A549 (cell line): ENCODE results near the gene PATL2.

ENCODE experiments used
- CEBPB ChIP-seq, 2 experiments: fragments of >200 bp in 1 of 2; sonication (Bioruptor Twin) in 1 of 2; formaldehyde crosslinking in 1 of 2; IDR thresholded peaks; 2 replicates each; pipeline ENCODE4 v1.6.1; 2012 to 2016
- GATA3 ChIP-seq: IDR thresholded peaks from 2 replicates; pipeline ENCODE4 v1.6.1; 2012; ENCODE audit warnings: borderline replicate concordance
- TF ChIP-seq, protein P1 (sequence below): fragments of 200-600 bp; sonication (generic); IDR thresholded peaks from 2 replicates; pipeline ENCODE4 v1.6.1; 2016; ENCODE audit warnings: antibody characterized with exemption, mild to moderate bottlenecking, moderate library complexity

DNA sequence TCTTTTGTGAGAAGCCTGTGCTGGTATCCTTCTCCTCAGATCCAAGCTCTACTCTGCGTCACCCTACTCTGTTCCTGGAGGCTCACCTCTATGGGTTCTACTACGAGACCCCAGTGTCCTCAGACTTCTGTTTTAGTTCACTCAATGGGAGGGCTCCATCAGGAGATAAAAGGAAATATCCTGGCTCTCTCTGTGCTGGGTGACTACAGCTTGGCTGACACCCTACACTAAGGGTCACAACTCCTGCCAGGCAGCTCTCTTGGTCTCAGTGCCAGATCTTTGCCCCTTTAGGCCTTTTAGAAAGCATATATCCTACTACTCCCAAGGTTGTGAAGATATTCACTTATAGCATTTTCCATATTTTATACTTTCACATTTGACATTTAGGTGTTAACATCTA, 94.1 kb downstream of the PATL2 start:
- TF ChIP-seq CEBPB (IDR thresholded peaks at IDR 0.05) (no peak), GATA3 (no peak)
- TF ChIP-seq, protein P1, sequence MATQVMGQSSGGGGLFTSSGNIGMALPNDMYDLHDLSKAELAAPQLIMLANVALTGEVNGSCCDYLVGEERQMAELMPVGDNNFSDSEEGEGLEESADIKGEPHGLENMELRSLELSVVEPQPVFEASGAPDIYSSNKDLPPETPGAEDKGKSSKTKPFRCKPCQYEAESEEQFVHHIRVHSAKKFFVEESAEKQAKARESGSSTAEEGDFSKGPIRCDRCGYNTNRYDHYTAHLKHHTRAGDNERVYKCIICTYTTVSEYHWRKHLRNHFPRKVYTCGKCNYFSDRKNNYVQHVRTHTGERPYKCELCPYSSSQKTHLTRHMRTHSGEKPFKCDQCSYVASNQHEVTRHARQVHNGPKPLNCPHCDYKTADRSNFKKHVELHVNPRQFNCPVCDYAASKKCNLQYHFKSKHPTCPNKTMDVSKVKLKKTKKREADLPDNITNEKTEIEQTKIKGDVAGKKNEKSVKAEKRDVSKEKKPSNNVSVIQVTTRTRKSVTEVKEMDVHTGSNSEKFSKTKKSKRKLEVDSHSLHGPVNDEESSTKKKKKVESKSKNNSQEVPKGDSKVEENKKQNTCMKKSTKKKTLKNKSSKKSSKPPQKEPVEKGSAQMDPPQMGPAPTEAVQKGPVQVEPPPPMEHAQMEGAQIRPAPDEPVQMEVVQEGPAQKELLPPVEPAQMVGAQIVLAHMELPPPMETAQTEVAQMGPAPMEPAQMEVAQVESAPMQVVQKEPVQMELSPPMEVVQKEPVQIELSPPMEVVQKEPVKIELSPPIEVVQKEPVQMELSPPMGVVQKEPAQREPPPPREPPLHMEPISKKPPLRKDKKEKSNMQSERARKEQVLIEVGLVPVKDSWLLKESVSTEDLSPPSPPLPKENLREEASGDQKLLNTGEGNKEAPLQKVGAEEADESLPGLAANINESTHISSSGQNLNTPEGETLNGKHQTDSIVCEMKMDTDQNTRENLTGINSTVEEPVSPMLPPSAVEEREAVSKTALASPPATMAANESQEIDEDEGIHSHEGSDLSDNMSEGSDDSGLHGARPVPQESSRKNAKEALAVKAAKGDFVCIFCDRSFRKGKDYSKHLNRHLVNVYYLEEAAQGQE: no peak
